HG02763 (cell line): ENCODE results near the gene CAMSAP1.
"Not testable (repeated sequence)": the region's sequence is repeated elsewhere in the genome, so short reads cannot be mapped to it uniquely, and the experiment has no call there.

ENCODE experiments used
- ATAC-seq: cut with Tn5 transposase; IDR thresholded peaks from one replicate; pipeline ENCODE4 v1.9.1; 2021; ENCODE audit warnings: mild to moderate bottlenecking, moderate library complexity; ENCODE audit not compliant: unreplicated experiment

CAMSAP1 gene

DNA sequence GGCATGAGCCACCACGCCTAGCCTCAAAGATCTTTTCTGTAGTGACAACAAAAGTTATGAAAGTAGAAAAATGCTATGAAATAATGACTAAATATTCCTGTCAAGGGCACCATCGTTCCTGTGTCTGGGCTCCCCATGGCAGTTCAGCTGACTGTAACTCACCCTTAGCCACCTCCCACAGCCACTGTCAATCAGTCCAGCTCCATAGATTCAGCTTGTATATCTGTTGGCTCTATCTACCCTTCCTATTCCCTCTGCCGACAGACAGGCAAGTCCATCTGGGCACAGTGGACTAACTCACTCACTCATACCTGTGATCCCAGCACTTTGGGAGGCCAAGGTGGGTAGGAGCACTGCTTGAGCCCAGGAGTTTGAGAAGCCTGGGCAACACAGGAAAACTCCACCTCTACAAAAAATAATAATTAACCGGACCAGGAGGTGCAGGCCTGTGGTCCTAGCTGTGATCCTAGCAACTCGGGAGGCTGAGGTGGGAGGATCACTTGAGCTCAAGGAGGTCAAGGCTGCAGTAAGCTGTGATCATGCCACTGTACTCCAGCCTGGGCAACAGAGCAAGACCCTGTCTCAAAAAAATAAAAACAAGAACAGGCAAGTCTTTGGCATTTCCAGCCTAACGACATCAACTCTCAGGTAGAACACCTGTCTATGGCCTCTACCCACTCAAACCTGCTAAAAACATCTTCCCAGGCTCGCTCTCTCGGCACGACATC is 6.2 kb downstream of the CAMSAP1 start:
- ATAC-seq: no peak

GRCh38 chr9:135898634-135899407 is 8.5 kb downstream of the CAMSAP1 start:
- no peak for ATAC-seq

DNA sequence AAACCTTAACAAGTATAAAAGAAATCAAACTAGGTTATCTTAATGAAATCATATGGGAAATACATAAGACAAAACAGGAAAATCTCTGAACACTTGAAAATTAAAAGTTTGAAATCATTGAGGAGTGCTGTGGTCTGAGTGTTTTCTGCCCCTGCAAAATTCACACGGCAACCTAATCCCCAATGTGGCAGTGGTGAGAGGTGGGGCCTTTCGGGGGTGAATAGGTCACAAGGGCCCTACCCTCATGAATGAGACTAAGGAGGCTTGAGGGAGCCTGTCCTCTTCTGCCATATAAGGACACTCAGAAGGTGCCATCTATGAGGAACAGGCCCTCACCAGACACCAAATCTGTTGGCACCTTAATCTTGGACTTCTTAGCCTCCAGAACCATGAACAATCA is 10.7 kb downstream of the CAMSAP1 start:
- no peak for ATAC-seq

- ATAC-seq: no peak
Measured at GRCh38 chr9:135896205-135896604, 11.1 kb downstream of the CAMSAP1 start.

- no peak for ATAC-seq
Measured at GRCh38 chr9:135895202-135895848, 12.0 kb downstream of the CAMSAP1 start.

DNA sequence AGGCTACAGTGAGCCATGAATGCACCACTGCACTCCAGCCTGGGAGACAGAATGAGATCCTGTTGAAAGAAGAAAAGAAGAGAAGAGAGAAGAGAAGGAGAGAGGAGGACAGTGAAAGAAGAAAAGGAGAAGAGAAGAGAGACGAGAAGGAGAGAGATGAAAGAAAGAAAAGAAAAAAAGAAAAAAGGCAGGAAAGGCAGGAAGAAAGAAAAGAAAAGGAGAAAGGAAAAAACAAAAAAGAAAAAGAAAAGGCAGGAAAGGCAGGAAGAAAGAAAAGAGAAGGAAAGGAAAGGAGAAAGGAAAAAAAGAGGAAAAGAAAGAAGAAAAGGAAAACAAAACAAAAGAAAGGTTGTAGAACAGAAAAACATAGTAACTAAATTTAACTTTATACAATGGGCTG is 14.2 kb downstream of the CAMSAP1 start:
- ATAC-seq: no peak

GRCh38 chr9:135892327-135892726 is 15.0 kb downstream of the CAMSAP1 start:
- ATAC-seq: not testable (repeated sequence)

DNA sequence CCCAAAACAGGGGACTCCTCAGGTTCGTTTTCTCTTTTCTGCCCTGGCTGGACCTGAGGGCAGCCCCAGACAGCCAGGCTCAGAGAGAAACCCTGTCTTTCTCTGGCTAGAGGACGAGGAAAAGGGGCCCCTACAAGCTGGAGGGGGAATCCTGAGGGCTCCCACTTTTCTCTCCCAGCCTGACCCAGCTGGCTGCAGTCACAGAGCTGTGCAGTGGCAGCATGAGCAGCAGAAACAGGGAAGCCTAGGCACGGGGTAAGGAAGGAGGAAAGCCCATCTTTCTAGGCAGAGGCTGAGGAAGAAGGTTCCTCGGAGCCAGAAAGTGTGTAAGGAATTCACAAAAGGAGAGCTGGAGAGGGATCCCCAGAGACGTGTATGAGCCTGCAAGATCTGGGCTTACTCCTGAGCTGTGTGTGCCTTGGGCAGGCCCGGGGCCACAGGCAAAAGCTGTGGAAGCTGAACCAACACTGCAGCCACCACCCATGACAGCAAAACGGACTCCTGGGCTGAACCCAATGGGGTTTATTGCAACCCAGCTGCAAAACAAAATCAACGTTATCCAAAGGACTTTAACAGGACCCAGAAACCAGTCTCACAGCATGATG is 16.2 kb downstream of the CAMSAP1 start:
- no peak for ATAC-seq

DNA sequence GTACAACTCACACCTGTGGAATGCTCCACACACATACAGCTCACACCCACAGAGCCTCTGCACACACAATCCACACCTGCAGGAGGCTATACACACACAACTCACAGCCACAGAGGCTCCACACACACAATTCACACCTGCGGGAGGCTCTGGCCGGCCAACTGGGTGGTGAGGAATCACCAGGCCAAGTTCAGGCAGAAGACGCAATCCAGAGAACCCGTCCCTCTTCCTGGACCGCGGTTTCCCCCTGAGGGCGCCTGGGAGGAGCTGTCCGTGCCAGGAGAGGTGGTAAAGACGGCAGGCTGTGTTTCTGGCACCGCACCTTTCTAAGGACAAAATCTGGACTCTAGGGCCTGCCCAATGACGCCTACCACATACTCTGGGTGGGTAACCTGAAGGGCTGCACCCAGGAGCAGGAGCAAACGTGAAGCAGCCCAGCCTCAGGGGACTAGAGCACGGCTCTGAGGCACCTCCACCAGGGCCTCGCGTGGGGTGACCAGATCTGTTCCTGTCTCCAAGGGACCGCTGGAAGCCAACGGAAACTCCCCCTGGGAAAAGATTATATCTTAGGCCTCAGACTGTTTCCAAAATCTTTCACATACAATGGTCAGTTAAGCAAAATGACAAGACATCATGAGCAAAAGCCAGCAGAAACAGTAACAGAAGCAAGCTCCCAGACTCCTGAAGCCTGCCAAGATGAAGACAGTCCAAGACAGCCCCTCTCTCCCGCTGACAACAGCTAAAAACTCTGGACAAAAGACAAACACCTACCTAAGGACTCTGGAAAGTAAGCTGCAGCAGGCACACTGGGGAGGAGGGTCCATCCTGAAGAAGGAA is 16.9 kb downstream of the CAMSAP1 start:
- ATAC-seq: no peak

DNA sequence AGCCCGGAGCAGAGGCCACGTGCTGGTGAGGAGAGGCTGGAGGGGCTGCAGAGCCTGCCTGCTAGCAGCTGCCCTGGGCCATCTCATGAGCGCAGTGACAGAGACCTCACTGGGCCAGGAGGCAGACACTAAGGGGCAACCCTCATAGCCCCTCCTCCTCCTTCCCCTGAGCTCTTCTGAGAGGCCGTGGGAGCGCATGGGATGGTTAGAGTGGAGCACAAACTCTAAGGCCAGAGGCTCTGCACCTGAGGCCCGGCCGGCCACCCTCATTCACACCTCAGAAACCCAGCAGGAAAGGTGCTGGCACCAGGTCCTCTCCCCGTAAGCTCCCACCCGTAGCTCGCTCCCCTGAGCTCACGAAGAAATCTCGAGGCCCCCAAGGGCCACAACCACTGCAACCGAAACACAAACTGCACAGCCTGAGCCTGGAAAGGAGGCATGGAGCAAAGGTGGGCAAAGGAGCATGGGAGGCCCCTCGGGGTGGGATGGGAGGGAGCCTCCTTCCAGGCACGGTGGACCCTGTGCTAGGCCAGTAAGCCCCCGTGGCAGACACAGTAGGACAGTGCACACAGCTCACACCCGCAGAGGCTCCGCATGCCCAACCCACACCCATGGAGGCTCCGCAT is 17.7 kb downstream of the CAMSAP1 start:
- no peak for ATAC-seq

DNA sequence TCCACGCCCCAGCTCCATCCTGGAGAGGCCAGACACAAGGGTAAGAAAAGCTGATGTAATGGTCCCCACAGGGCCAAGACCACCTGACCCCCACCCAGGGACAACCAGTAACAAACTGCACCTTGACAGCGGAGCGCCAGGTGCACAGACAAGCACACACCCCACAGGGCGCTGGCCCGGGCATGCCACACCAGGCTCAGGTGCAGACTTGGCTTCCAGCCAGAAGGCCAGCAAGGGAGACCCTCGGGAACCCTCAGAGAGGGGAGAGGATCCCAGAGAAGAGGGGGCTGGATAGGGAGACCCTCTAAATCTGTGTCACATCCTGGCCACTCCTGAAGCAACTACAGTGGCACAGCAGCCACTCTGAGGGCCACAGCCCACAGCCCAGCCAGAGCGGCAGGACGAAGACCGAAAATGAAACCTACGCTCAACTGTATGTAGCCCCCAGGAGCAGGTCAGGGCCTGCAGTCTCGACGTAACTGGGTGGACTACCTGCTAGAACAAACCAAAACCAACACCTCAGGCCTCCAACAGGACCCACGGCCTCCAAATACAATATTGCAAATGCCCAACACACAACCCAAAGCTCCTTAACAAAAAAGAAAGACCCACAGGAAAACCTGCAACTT is 18.5 kb downstream of the CAMSAP1 start:
- ATAC-seq: no peak

- ATAC-seq: no peak
Measured at GRCh38 chr9:135888126-135888765, 19.1 kb downstream of the CAMSAP1 start.

GRCh38 chr9:135887585-135888050 is 19.7 kb downstream of the CAMSAP1 start:
- no peak for ATAC-seq

GRCh38 chr9:135887021-135887507 is 20.3 kb downstream of the CAMSAP1 start:
- ATAC-seq: no peak

- ATAC-seq: no peak
Measured at GRCh38 chr9:135886147-135886981, 21.0 kb downstream of the CAMSAP1 start.

DNA sequence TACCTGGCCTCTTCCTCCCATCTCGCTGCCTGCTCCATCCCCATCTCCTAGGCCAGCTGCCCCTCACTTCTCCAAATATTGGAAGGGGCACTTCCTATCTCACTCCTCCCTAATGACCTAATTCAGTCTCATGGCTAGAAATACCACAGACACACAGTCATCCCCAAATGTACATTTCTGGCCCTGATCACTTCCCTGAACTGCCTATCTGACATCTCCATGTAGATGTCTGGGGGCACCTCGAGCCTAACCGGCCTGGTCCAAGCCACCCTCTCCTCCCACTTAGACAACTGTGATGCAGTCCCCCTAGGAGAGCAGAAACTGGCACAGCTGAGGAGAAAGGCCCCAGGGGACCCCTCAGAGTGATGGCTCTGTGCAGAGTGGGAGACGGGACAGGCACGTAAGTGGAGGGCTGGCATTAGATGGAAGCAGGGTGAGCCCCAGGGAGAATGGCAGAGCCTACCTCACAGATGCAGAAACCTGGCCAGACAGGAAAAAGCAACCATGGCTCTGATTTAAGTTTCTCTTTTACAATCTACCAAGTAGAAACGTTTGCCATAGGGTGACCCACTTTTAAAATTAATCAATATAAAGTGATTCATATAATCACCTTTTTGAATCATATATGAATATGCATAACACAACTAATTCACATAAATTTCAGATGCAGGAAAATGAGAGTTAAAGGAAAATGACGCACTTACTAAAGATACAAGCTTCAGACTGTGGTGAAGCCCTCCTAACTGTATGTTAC is 22.1 kb downstream of the CAMSAP1 start:
- ATAC-seq: no peak

GRCh38 chr9:135884328-135885035 is 22.9 kb downstream of the CAMSAP1 start:
- no peak for ATAC-seq
